ENCODE results near the gene ABRACL. TPM values are rescaled to one million over a fixed set of nuclear protein-coding genes. Genes with fewer than 3 reads are reported as not detected.

The ABRACL gene
- total RNA-seq, 1 experiment from 2014 or later = 117 TPM

GRCh38 chr6:139006477-139006876 lies 22.1 kb upstream of the ABRACL start (continued):
- TF ChIP-seq, protein P1, sequence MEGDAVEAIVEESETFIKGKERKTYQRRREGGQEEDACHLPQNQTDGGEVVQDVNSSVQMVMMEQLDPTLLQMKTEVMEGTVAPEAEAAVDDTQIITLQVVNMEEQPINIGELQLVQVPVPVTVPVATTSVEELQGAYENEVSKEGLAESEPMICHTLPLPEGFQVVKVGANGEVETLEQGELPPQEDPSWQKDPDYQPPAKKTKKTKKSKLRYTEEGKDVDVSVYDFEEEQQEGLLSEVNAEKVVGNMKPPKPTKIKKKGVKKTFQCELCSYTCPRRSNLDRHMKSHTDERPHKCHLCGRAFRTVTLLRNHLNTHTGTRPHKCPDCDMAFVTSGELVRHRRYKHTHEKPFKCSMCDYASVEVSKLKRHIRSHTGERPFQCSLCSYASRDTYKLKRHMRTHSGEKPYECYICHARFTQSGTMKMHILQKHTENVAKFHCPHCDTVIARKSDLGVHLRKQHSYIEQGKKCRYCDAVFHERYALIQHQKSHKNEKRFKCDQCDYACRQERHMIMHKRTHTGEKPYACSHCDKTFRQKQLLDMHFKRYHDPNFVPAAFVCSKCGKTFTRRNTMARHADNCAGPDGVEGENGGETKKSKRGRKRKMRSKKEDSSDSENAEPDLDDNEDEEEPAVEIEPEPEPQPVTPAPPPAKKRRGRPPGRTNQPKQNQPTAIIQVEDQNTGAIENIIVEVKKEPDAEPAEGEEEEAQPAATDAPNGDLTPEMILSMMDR (IDR thresholded peaks at IDR 0.05) = no peak
- TF ChIP-seq AFF4 (CRISPR knock-in tag; IDR thresholded peaks at IDR 0.05; ENCODE audit: borderline replicate concordance) (no peak), ATF1 (CRISPR knock-in tag; IDR thresholded peaks at IDR 0.05) (no peak), ZNF396 (CRISPR knock-in tag; IDR thresholded peaks at IDR 0.05; ENCODE audit: borderline replicate concordance) (no peak), SP1 (CRISPR knock-in tag; conservative IDR thresholded peaks at IDR 0.05) (no peak)
- TF ChIP-seq, protein P2, sequence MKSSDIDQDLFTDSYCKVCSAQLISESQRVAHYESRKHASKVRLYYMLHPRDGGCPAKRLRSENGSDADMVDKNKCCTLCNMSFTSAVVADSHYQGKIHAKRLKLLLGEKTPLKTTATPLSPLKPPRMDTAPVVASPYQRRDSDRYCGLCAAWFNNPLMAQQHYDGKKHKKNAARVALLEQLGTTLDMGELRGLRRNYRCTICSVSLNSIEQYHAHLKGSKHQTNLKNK (CRISPR knock-in tag; IDR thresholded peaks at IDR 0.05) = no peak

DNA sequence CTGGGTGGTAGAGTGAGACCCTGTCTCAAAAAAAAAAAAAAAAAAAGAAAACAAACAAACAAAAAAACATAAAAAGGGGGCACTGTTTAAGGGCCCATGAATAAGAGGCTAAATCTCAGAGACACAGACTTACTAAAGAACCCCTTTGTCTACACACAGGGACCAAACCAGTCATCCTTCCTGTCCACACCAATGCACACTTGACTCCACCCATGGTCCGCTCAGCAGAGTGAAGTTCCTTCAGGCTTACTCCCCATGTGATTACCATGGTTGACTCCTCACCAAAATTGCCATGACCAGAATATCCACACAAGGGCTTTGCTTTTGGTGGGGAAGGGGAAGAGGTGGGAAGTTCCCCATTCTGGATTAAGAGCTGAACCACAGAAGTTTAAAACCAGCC lies 21.1 kb upstream of the ABRACL start:
- TF ChIP-seq ZNF416 (CRISPR knock-in tag; IDR thresholded peaks at IDR 0.05) = no peak
- TF ChIP-seq, protein P3, sequence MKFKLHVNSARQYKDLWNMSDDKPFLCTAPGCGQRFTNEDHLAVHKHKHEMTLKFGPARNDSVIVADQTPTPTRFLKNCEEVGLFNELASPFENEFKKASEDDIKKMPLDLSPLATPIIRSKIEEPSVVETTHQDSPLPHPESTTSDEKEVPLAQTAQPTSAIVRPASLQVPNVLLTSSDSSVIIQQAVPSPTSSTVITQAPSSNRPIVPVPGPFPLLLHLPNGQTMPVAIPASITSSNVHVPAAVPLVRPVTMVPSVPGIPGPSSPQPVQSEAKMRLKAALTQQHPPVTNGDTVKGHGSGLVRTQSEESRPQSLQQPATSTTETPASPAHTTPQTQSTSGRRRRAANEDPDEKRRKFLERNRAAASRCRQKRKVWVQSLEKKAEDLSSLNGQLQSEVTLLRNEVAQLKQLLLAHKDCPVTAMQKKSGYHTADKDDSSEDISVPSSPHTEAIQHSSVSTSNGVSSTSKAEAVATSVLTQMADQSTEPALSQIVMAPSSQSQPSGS (CRISPR knock-in tag; IDR thresholded peaks at IDR 0.05; ENCODE audit: borderline replicate concordance, low read depth) = no peak
- no peak for TF ChIP-seq SP1 (CRISPR knock-in tag; conservative IDR thresholded peaks at IDR 0.05)
- TF ChIP-seq AFF4 (CRISPR knock-in tag; IDR thresholded peaks at IDR 0.05; ENCODE audit: borderline replicate concordance) = no peak
- ATAC-seq (no peak), DNase-seq (ENCODE audit: low spot score) (no peak)
- no peak overlapping the region for H3K4me3 Mint-ChIP-seq
- H3K9me3 Mint-ChIP-seq = no peaks in the 10 kb centered on the region
- no peaks in the 10 kb centered on the region for H3K36me3 Mint-ChIP-seq
- H3K27me3 Mint-ChIP-seq (ENCODE audit: low read depth) = peaks cover 6% of the 10 kb centered on the region; the same call in 1 of the 2 replicates
- POLR2A ChIA-PET = no interaction called here
- peaks cover 20% of the 10 kb centered on the region for H3K4me1 Mint-ChIP-seq
- CTCF ChIA-PET = no interaction called here
- no peak overlapping the region for H3K27ac Mint-ChIP-seq

DNA sequence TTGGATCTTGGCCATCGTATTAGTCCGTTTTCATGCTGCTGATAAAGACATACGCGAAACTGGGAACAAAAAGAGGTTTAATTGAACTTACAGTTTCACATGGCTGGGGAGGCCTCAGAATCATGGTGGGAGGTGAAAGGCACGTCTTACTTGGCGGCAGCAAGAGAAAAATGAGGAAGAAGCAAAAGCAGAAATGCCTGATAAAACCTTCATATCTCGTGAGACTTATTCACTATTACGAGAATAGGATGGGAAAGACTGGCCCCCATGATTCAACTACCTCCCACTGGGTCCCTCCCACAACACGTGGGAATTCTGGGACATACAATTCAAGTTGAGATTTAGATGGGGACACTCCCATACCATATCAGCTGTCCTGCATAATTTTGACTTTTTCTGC lies 20.4 kb upstream of the ABRACL start:
- DNase-seq (ENCODE audit: low spot score) (no peak), ATAC-seq (no peak)
- H3K9me3 Mint-ChIP-seq = no peaks in the 10 kb centered on the region
- ChIA-PET CTCF (no interaction called here), POLR2A (no interaction called here)
- no peak overlapping the region for H3K4me3 Mint-ChIP-seq
- peaks cover 6% of the 10 kb centered on the region; the same call in 1 of the 2 replicates for H3K27me3 Mint-ChIP-seq (ENCODE audit: low read depth)
- H3K36me3 Mint-ChIP-seq = no peaks in the 10 kb centered on the region
- peaks cover 27% of the 10 kb centered on the region for H3K4me1 Mint-ChIP-seq
- H3K27ac Mint-ChIP-seq = no peak overlapping the region
- TF ChIP-seq KAT7 (CRISPR knock-in tag; IDR thresholded peaks at IDR 0.05; ENCODE audit: borderline replicate concordance) (no peak), JAZF1 (CRISPR knock-in tag; IDR thresholded peaks at IDR 0.05) (no peak), EMX1 (CRISPR knock-in tag; IDR thresholded peaks at IDR 0.05) (no peak), TCF7 (CRISPR knock-in tag; IDR thresholded peaks at IDR 0.05; ENCODE audit: low read depth) (no peak), GTF2I (CRISPR knock-in tag; conservative IDR thresholded peaks at IDR 0.05) (no peak), OVOL2 (CRISPR knock-in tag; IDR thresholded peaks at IDR 0.05; ENCODE audit: borderline replicate concordance) (no peak), ATF1 (CRISPR knock-in tag; IDR thresholded peaks at IDR 0.05) (no peak), SMAD4 (CRISPR knock-in tag; IDR thresholded peaks at IDR 0.05) (no peak)
- TF ChIP-seq, protein P4, sequence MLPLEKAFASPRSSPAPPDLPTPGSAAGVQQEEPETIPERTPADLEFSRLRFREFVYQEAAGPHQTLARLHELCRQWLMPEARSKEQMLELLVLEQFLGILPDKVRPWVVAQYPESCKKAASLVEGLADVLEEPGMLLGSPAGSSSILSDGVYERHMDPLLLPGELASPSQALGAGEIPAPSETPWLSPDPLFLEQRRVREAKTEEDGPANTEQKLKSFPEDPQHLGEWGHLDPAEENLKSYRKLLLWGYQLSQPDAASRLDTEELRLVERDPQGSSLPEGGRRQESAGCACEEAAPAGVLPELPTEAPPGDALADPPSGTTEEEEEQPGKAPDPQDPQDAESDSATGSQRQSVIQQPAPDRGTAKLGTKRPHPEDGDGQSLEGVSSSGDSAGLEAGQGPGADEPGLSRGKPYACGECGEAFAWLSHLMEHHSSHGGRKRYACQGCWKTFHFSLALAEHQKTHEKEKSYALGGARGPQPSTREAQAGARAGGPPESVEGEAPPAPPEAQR (CRISPR knock-in tag; IDR thresholded peaks at IDR 0.05) = no peak
- TF ChIP-seq, protein P5, sequence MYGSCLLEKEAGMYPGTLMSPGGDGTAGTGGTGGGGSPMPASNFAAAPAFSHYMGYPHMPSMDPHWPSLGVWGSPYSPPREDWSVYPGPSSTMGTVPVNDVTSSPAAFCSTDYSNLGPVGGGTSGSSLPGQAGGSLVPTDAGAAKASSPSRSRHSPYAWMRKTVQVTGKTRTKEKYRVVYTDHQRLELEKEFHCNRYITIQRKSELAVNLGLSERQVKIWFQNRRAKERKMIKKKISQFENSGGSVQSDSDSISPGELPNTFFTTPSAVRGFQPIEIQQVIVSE (CRISPR knock-in tag; IDR thresholded peaks at IDR 0.05; ENCODE audit: borderline replicate concordance) = no peak
- TF ChIP-seq, protein P3 (CRISPR knock-in tag; IDR thresholded peaks at IDR 0.05; ENCODE audit: borderline replicate concordance, low read depth) = no peak

Data from WTC11 (cell line).